Stimulated activated CD8-positive, alpha-beta memory T cell treated with anti-CD3 and anti-CD28 coated beads, Interleukin-4, amount 100 ng/mL, for 4 hours (primary cell): ENCODE data around the gene ZNF804B.

ENCODE experiments used
- DNase-seq, 2 donors: peaks; one replicate each; pipeline ENCODE4 v3.0.0-alpha.2; 2020; ENCODE audit warnings: low read depth in 2 of 2, low spot score in 1 of 2

Gene ZNF804B

GRCh38 chr7:89247207-89247606 lies 487.7 kb downstream of the ZNF804B start:
- no peak for DNase-seq

GRCh38 chr7:89259085-89259484 lies 499.6 kb downstream of the ZNF804B start:
- no peak for DNase-seq

- no peak for DNase-seq
Measured at GRCh38 chr7:89264126-89264525, 504.6 kb downstream of the ZNF804B start.

DNA sequence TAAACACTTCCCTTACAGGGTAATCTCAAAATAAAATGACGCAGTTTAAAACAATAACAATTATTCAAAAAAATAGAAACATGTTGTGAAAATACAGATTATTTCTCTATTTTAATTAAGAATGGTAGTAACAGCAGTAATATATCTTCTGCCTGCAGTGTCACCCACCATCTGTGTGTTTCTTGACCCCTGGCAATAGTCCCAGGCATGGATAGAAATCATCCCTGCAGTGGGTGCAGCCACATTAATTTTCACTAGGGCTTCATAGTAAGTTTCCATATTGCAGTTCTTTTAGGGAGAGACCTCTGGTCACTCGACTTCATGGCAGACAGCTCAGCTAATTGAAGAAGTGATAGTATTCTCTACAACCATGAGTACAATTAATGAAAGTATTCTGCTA lies 506.1 kb downstream of the ZNF804B start:
- DNase-seq: no peak

DNA sequence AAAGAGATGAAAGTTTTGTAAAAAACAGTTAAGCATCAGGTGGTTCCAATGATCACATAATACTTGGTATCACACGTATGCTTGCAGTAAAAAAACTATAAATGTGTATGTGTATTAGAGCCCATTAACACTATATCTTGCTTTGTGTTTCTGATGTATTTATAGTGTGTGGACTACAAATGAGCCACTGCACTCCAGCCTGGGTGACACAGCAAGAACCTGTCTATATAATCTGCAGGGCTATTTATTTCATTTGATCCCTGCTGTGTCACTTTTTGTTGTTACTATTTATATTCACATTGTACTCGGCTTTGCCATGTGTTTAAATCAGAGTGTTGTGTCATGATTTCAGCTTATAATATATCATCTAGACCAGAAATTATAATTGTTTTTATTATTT lies 523.8 kb downstream of the ZNF804B start:
- no peak for DNase-seq

DNA sequence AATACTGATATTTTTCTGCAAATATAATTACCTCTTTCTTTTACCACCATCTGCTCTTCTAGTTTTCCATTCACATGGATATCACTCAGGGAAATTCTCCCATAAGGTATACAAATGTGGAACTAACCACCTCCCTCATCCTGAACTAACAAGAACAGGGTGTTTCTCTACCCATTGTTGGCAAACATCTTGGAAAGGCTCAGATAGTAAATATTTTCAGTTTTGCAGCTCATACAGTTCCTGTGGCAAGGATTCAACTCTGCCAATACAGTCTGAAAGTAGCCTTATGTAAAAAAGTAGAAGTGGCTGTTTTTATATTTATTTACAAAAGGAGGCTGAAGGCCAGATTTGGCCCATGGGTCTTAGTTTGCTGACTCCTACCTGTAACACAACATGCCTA lies 549.0 kb downstream of the ZNF804B start:
- no peak for DNase-seq

- DNase-seq: no peak
Measured at GRCh38 chr7:89311886-89312285, 552.4 kb downstream of the ZNF804B start.

DNA sequence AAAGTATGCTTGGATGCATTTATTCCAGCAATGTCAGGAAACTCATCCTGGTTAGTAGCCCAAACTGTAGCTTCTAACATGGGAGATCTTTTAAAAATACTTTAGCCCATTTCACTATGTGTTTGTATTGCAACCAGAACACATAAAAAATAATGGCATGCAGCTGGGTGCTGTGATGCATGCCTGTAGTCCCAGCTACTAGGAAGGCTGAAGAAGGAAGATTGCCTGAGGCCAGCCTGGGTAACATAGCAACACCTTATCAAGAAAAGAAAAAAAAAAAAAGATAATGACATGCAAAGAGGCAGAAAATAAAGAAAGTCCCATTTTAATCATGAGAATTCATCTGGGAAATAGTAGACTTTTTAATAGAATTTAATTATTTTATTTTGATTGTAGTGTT lies 553.1 kb downstream of the ZNF804B start:
- DNase-seq: no peak

- DNase-seq: no peak
Measured at GRCh38 chr7:89316584-89317251, 557.2 kb downstream of the ZNF804B start.

DNA sequence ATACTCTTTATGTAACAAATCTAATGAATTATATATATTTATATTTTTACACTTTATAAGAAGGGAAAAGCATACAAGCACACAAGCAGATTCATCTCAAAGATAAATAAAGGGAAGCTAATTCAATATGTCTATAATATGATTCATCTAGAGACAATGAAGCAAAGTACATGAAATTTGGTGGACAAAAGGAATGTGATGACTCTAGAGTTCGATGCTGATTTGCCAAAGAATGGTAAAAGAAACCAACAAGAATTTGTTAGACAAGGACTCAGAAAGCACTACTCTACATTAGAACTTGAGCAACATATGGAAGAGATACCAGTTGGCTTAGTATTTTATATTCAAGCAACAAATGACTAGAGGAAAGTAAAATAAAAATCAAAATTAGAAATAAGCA lies 572.5 kb downstream of the ZNF804B start:
- DNase-seq: no peak

DNA sequence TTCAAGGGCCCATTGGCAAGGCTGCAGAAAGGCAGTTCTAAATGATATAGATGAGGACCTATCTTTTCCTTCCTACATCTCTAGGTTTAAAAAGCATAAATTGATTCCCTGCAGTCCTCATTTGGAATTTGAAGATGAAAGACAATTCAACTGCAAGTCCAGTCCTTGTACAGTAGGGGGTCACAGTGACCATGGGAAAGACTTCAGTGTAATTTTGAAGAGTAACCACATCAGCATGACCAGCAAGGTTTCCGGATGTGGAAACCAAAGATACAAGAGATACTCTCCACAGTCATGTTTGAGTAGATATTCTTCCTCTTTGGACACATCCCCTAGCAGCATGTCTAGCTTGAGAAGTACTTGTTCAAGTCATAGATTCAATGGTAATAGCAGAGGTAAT lies 575.3 kb downstream of the ZNF804B start:
- DNase-seq: no peak

- no peak for DNase-seq
Measured at GRCh38 chr7:89335490-89335889, 576.0 kb downstream of the ZNF804B start.

- DNase-seq: no peak
Measured at GRCh38 chr7:89336121-89336520, 576.6 kb downstream of the ZNF804B start.

DNA sequence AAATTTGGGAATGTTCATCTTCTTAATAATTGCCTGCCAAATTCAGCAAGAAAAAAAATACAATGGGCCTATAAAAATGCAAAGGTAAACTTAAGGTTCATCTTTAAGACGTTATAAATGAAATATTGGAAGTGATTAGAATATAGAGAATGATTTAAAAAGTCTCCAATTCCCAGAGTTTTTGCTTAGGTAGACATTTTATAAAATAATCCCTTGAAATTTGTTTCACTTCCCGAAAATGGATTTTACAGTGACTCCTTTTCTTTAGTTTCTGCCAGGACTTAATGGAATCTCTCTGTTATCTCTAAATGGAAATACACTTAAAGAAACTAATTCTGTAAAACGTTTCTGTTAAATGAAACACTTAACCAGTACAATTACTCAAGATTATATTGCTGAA lies 580.2 kb downstream of the ZNF804B start:
- DNase-seq: no peak

DNA sequence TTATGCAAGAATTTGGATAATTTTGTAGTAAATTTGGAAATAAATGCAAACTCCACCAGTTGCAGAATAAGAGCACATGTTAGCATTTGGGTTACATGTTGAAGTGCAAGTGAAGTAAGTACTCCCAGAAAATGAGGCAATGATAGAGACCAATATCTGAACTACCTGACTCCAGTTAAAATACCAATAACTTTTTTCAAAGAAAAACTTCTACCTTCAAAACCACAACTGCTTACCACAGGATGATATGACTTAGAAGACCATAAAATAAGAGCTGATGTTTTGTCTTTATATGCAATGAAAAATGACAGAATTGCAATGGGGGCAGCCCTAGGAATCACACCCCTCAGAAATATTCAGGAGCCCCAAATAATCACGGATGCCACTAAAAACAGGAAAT lies 597.6 kb downstream of the ZNF804B start:
- DNase-seq: no peak

GRCh38 chr7:89377219-89377618 lies 617.7 kb downstream of the ZNF804B start:
- DNase-seq: no peak

GRCh38 chr7:89385411-89385810 lies 625.9 kb downstream of the ZNF804B start:
- DNase-seq: no peak
